GM23338 (cell line): ENCODE data around the gene DCP1B. TPM values are rescaled to one million over a fixed set of nuclear protein-coding genes. Genes with fewer than 3 reads are reported as not detected.

Experiments used
- ATAC-seq: fragments of 200-7000 bp; cut with Tn5 transposase; 3 replicates; pipeline ENCODE4 v1.9.1; 2020
- DNase-seq: peaks from one replicate; pipeline ENCODE4 v3.0.0-alpha.2; 2015; ENCODE audit warnings: low spot score
- H2AFZ ChIP-seq: fragments of 200-600 bp; sonication (generic); 2 replicates; pipeline ENCODE4 v1.8.0; 2016; ENCODE audit warnings: antibody characterized with exemption, mild to moderate bottlenecking, moderate library complexity
- H3F3A ChIP-seq: fragments of 200-600 bp; sonication (generic); replicated peaks from 2 replicates; pipeline ENCODE4 v1.8.0; 2017; ENCODE audit warnings: antibody characterized with exemption, mixed run types, low read depth
- H3K27ac ChIP-seq: fragments of 200-600 bp; sonication (generic); 2 replicates; pipeline ENCODE4 v1.6.1; 2016; ENCODE audit warnings: low read depth
- H3K27me3 ChIP-seq: fragments of 200-600 bp; sonication (generic); 2 replicates; pipeline ENCODE4 v1.8.0; 2016; ENCODE audit warnings: mild to moderate bottlenecking, mixed run types, moderate library complexity; ENCODE audit not compliant: insufficient read depth
- H3K36me3 ChIP-seq: fragments of 200-600 bp; sonication (generic); 2 replicates; pipeline ENCODE4 v1.8.0; 2016; ENCODE audit warnings: mild to moderate bottlenecking; ENCODE audit not compliant: insufficient read depth
- H3K4me1 ChIP-seq: fragments of 200-600 bp; sonication (generic); 2 replicates; pipeline ENCODE4 v1.8.0; 2016; ENCODE audit warnings: mild to moderate bottlenecking, moderate library complexity; ENCODE audit not compliant: insufficient read depth
- H3K4me2 ChIP-seq: fragments of 200-600 bp; sonication (generic); 2 replicates; pipeline ENCODE4 v1.7.1; 2017; ENCODE audit warnings: mixed run types
- H3K4me3 ChIP-seq: fragments of 200-600 bp; sonication (generic); 2 replicates; pipeline ENCODE4 v1.6.1; 2016; ENCODE audit warnings: mixed run types
- H3K79me2 ChIP-seq: fragments of 200-600 bp; sonication (generic); replicated peaks from 2 replicates; pipeline ENCODE4 v1.8.0; 2017; ENCODE audit warnings: mild to moderate bottlenecking; ENCODE audit not compliant: insufficient read depth
- H3K9me2 ChIP-seq: fragments of 200-600 bp; sonication (generic); 2 replicates; pipeline ENCODE4 v1.8.0; 2017; ENCODE audit not compliant: insufficient read depth
- H4K20me1 ChIP-seq: fragments of 200-600 bp; sonication (generic); replicated peaks from 2 replicates; pipeline ENCODE4 v1.8.0; 2017; ENCODE audit warnings: mild to moderate bottlenecking; ENCODE audit not compliant: insufficient read depth
- H3K27ac Mint-ChIP-seq: 2 replicates; pipeline ENCODE4 v1.8.0; 2020; ENCODE audit warnings: inconsistent platforms, mild to moderate bottlenecking, moderate library complexity, mixed read lengths
- H3K27me3 Mint-ChIP-seq: 3 replicates; pipeline ENCODE4 v1.8.0; 2022; ENCODE audit warnings: low read depth, mild to moderate bottlenecking, moderate library complexity, mixed read lengths, inconsistent platforms; ENCODE audit not compliant: insufficient read depth, poor library complexity
- H3K36me3 Mint-ChIP-seq: 3 replicates; pipeline ENCODE4 v1.8.0; 2021; ENCODE audit warnings: low read depth, mild to moderate bottlenecking, inconsistent platforms, moderate library complexity, mixed read lengths
- H3K4me1 Mint-ChIP-seq: 3 replicates; pipeline ENCODE4 v1.8.0; 2020; ENCODE audit warnings: mild to moderate bottlenecking, inconsistent platforms, mixed read lengths
- H3K4me3 Mint-ChIP-seq: 3 replicates; pipeline ENCODE4 v1.8.0; 2021; ENCODE audit warnings: moderate library complexity, mild to moderate bottlenecking, inconsistent platforms, mixed read lengths
- H3K9me3 Mint-ChIP-seq: 3 replicates; pipeline ENCODE4 v1.8.0; 2020; ENCODE audit warnings: moderate library complexity, mild to moderate bottlenecking, inconsistent platforms, mixed read lengths
- CREB1 ChIP-seq: fragments of 250-450 bp; sonication (Bioruptor Pico); IDR thresholded peaks from 2 replicates; pipeline ENCODE4 v1.5.0; 2020; ENCODE audit warnings: low read depth, mild to moderate bottlenecking, moderate library complexity
- EZH2 ChIP-seq: fragments of 200-600 bp; sonication (generic); IDR thresholded peaks from one replicate; pipeline ENCODE4 v1.8.0; 2017; ENCODE audit warnings: antibody characterized with exemption, mild to moderate bottlenecking, low read depth; ENCODE audit not compliant: unreplicated experiment
- EZH2phosphoT487 ChIP-seq: fragments of 200-600 bp; sonication (generic); IDR thresholded peaks from one replicate; pipeline ENCODE4 v1.8.1; 2018; ENCODE audit warnings: antibody characterized with exemption; ENCODE audit not compliant: unreplicated experiment
- JUNB ChIP-seq: IDR thresholded peaks from one replicate; pipeline ENCODE4 v1.6.1; 2016; ENCODE audit warnings: antibody characterized with exemption; ENCODE audit not compliant: unreplicated experiment
- NANOG ChIP-seq: IDR thresholded peaks from 2 replicates; pipeline ENCODE4 v1.6.1; 2016; ENCODE audit warnings: antibody characterized with exemption, borderline replicate concordance
- POLR2AphosphoS5 ChIP-seq: IDR thresholded peaks from 2 replicates; pipeline ENCODE4 v1.6.1; 2016; ENCODE audit warnings: antibody characterized with exemption, low read depth
- STAT1 ChIP-seq: IDR thresholded peaks from one replicate; pipeline ENCODE4 v1.6.1; 2016; ENCODE audit warnings: antibody characterized with exemption; ENCODE audit not compliant: unreplicated experiment
- ZNF114 ChIP-seq: fragments of 250-450 bp; sonication (Bioruptor Pico); IDR thresholded peaks from 2 replicates; pipeline ENCODE4 v1.5.0; 2020; ENCODE audit warnings: mild to moderate bottlenecking, moderate library complexity
- ZNF331 ChIP-seq: fragments of 250-450 bp; sonication (Bioruptor Pico); IDR thresholded peaks from 2 replicates; pipeline ENCODE4 v1.5.0; 2020; ENCODE audit warnings: low read depth, mild to moderate bottlenecking, moderate library complexity
- polyA plus RNA-seq: library from polyadenylated mRNA; unstranded; fragments of >200 nt; fragmentation: Nextera tagmentation; extraction: Ambion mirVana; gene quantifications from 2 replicates; pipeline ENCODE4 v1.2.1, GENCODE V29; 2016
- total RNA-seq: library from RNA; depleted of rRNA; stranded (reverse); fragments of >200 nt; shearing (Covaris generic); gene quantifications from 2 replicates; pipeline ENCODE4 v1.2.3, GENCODE V29; 2014
- TF ChIP-seq, protein P1 (sequence below): IDR thresholded peaks from one replicate; pipeline ENCODE4 v1.6.1; 2018; ENCODE audit warnings: antibody characterized with exemption; ENCODE audit not compliant: unreplicated experiment
- TF ChIP-seq, protein P2 (sequence below), 2 experiments: fragments of 200-600 bp in 1 of 2; sonication (generic) in 1 of 2; conservative IDR thresholded peaks; 2 replicates each; pipeline versions ENCODE4 v1.5.1 to v1.6.1; 2016 to 2017; ENCODE audit warnings: antibody characterized with exemption in 2 of 2, low read depth in 2 of 2, mild to moderate bottlenecking in 2 of 2, moderate library complexity in 1 of 2
- TF ChIP-seq, protein P3 (sequence below): fragments of 250-450 bp; sonication (Bioruptor Pico); IDR thresholded peaks from 2 replicates; pipeline ENCODE4 v1.5.0; 2020; ENCODE audit warnings: mild to moderate bottlenecking, moderate library complexity
- TF ChIP-seq, protein P4 (sequence below): IDR thresholded peaks from 2 replicates; pipeline ENCODE4 v1.6.1; 2016; ENCODE audit warnings: antibody characterized with exemption

Gene DCP1B
- total and polyA plus RNA-seq, 2 experiments from 2014 or later = 24.4 to 29.8 TPM

DNA sequence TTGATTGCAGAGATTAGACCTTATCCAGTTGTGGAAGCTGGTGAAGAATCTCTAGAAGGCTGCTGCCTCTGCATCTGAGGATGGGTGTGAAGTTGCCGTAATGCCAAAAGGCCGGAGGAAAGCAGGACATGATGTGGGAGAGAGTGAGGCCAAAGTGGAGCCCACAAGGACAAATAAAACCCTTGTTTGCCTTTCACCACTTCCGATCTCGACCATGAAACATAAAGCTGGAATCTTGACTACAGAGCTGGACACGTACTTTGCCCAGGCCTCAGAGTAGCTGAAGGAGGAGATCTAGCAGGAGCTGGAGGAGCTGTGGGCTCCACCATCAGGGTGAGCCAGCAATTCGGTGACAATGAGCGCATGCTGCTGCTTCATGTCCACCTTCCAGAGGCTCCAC is 43.5 kb upstream of the DCP1B start:
- DNase-seq (no peak), ATAC-seq (no peak)
- Histone ChIP-seq H4K20me1 (no peaks in the 10 kb centered on the region), H3K4me2 (no peak overlapping the region), H3K27me3 (peaks cover 23% of the 10 kb centered on the region), H3K4me3 (no peak overlapping the region), H3K9me2 (0 out of 2 replicates have a peak, but pooled peaks cover 6% of the 10 kb centered on the region), H3K79me2 (no peaks in the 10 kb centered on the region), H3K4me1 (peaks cover 29% of the 10 kb centered on the region), H3K36me3 (no peaks in the 10 kb centered on the region), H3K27ac (no peak overlapping the region), H3F3A (peaks cover 4% of the 10 kb centered on the region; the same call in 1 of the 2 replicates), H2AFZ (no peak overlapping the region)
- Mint-ChIP-seq H3K36me3 (no peaks in the 10 kb centered on the region; the same call in 2 of the 3 replicates), H3K9me3 (peaks cover 2% of the 10 kb centered on the region; the same call in 2 of the 3 replicates), H3K4me3 (no peak overlapping the region), H3K27ac (no peak overlapping the region), H3K27me3 (peaks cover 19% of the 10 kb centered on the region), H3K4me1 (peaks cover 36% of the 10 kb centered on the region)
- TF ChIP-seq CREB1 = no peak
- TF ChIP-seq, protein P1, sequence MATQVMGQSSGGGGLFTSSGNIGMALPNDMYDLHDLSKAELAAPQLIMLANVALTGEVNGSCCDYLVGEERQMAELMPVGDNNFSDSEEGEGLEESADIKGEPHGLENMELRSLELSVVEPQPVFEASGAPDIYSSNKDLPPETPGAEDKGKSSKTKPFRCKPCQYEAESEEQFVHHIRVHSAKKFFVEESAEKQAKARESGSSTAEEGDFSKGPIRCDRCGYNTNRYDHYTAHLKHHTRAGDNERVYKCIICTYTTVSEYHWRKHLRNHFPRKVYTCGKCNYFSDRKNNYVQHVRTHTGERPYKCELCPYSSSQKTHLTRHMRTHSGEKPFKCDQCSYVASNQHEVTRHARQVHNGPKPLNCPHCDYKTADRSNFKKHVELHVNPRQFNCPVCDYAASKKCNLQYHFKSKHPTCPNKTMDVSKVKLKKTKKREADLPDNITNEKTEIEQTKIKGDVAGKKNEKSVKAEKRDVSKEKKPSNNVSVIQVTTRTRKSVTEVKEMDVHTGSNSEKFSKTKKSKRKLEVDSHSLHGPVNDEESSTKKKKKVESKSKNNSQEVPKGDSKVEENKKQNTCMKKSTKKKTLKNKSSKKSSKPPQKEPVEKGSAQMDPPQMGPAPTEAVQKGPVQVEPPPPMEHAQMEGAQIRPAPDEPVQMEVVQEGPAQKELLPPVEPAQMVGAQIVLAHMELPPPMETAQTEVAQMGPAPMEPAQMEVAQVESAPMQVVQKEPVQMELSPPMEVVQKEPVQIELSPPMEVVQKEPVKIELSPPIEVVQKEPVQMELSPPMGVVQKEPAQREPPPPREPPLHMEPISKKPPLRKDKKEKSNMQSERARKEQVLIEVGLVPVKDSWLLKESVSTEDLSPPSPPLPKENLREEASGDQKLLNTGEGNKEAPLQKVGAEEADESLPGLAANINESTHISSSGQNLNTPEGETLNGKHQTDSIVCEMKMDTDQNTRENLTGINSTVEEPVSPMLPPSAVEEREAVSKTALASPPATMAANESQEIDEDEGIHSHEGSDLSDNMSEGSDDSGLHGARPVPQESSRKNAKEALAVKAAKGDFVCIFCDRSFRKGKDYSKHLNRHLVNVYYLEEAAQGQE = no peak
- no peak for TF ChIP-seq ZNF331 (CRISPR knock-in tag)
- TF ChIP-seq, protein P2, sequence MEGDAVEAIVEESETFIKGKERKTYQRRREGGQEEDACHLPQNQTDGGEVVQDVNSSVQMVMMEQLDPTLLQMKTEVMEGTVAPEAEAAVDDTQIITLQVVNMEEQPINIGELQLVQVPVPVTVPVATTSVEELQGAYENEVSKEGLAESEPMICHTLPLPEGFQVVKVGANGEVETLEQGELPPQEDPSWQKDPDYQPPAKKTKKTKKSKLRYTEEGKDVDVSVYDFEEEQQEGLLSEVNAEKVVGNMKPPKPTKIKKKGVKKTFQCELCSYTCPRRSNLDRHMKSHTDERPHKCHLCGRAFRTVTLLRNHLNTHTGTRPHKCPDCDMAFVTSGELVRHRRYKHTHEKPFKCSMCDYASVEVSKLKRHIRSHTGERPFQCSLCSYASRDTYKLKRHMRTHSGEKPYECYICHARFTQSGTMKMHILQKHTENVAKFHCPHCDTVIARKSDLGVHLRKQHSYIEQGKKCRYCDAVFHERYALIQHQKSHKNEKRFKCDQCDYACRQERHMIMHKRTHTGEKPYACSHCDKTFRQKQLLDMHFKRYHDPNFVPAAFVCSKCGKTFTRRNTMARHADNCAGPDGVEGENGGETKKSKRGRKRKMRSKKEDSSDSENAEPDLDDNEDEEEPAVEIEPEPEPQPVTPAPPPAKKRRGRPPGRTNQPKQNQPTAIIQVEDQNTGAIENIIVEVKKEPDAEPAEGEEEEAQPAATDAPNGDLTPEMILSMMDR (conservative IDR thresholded peaks at IDR 0.05; ENCODE audit: low read depth in 2 of 2) = no peak
- TF ChIP-seq JUNB = no peak
- no peak for TF ChIP-seq POLR2AphosphoS5
- TF ChIP-seq, protein P3, sequence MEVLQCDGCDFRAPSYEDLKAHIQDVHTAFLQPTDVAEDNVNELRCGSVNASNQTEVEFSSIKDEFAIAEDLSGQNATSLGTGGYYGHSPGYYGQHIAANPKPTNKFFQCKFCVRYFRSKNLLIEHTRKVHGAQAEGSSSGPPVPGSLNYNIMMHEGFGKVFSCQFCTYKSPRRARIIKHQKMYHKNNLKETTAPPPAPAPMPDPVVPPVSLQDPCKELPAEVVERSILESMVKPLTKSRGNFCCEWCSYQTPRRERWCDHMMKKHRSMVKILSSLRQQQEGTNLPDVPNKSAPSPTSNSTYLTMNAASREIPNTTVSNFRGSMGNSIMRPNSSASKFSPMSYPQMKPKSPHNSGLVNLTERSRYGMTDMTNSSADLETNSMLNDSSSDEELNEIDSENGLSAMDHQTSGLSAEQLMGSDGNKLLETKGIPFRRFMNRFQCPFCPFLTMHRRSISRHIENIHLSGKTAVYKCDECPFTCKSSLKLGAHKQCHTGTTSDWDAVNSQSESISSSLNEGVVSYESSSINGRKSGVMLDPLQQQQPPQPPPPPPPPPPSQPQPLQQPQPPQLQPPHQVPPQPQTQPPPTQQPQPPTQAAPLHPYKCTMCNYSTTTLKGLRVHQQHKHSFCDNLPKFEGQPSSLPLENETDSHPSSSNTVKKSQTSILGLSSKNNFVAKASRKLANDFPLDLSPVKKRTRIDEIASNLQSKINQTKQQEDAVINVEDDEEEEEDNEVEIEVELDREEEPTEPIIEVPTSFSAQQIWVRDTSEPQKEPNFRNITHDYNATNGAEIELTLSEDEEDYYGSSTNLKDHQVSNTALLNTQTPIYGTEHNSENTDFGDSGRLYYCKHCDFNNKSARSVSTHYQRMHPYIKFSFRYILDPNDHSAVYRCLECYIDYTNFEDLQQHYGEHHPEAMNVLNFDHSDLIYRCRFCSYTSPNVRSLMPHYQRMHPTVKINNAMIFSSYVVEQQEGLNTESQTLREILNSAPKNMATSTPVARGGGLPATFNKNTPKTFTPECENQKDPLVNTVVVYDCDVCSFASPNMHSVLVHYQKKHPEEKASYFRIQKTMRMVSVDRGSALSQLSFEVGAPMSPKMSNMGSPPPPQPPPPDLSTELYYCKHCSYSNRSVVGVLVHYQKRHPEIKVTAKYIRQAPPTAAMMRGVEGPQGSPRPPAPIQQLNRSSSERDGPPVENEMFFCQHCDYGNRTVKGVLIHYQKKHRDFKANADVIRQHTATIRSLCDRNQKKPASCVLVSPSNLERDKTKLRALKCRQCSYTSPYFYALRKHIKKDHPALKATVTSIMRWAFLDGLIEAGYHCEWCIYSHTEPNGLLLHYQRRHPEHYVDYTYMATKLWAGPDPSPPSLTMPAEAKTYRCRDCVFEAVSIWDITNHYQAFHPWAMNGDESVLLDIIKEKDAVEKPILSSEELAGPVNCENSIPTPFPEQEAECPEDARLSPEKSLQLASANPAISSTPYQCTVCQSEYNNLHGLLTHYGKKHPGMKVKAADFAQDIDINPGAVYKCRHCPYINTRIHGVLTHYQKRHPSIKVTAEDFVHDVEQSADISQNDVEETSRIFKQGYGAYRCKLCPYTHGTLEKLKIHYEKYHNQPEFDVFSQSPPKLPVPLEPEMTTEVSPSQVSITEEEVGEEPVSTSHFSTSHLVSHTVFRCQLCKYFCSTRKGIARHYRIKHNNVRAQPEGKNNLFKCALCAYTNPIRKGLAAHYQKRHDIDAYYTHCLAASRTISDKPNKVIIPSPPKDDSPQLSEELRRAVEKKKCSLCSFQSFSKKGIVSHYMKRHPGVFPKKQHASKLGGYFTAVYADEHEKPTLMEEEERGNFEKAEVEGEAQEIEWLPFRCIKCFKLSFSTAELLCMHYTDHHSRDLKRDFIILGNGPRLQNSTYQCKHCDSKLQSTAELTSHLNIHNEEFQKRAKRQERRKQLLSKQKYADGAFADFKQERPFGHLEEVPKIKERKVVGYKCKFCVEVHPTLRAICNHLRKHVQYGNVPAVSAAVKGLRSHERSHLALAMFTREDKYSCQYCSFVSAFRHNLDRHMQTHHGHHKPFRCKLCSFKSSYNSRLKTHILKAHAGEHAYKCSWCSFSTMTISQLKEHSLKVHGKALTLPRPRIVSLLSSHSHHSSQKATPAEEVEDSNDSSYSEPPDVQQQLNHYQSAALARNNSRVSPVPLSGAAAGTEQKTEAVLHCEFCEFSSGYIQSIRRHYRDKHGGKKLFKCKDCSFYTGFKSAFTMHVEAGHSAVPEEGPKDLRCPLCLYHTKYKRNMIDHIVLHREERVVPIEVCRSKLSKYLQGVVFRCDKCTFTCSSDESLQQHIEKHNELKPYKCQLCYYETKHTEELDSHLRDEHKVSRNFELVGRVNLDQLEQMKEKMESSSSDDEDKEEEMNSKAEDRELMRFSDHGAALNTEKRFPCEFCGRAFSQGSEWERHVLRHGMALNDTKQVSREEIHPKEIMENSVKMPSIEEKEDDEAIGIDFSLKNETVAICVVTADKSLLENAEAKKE = no peak
- no peak for TF ChIP-seq STAT1
- no peak for TF ChIP-seq EZH2phosphoT487
- TF ChIP-seq ZNF114 (CRISPR knock-in tag) = no peak
- TF ChIP-seq, protein P4, sequence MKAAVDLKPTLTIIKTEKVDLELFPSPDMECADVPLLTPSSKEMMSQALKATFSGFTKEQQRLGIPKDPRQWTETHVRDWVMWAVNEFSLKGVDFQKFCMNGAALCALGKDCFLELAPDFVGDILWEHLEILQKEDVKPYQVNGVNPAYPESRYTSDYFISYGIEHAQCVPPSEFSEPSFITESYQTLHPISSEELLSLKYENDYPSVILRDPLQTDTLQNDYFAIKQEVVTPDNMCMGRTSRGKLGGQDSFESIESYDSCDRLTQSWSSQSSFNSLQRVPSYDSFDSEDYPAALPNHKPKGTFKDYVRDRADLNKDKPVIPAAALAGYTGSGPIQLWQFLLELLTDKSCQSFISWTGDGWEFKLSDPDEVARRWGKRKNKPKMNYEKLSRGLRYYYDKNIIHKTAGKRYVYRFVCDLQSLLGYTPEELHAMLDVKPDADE = no peak
- TF ChIP-seq EZH2 = no peak
- TF ChIP-seq NANOG = no peak
